ENCODE measurements around the gene TKFC.
A peak's percentile ranks its signal among the peaks of the same experiment; 100 is the strongest.

The TKFC gene

DNA sequence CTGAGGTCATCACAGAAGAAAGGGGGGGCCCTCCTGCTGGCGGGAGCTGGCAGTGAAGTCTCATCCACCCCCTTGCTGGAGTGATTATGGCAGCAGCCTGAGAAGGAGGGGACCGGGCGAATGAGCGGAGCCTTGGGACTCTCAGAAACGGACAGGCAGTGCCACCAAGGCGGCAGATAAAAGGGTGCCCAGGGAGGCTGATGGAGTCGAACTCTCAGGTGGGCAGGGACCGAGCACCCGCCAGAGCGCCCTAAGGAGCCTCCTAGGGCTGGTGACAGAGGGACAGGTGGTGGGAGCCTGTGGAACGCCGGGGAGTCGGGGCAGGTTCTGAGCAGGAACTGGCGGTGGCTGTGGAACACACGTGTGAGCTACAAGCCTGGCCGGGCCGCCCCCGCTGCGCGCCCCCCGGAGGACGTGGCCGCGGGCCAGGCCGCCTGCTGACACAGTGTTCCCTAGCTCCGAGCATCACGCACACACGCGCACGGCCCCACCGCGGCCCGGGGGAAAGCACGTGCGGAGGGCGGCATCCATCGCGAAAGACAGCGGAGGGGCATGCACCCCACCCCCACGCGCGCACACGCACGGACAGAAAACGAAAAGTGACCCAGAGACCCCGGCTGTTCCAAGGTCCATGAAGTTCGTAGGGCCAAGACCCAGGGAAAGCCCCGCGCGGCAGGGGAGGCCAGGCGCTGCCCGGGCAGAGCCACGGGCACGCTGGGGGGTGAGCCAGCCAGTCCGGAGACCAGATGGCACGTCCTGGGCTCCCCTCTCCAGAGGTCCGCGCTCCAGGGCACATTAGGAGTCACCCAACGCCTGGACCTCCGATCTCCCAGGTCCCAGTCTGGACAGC, 38.9 kb upstream of the TKFC start:
- TF ChIP-seq, protein P1, sequence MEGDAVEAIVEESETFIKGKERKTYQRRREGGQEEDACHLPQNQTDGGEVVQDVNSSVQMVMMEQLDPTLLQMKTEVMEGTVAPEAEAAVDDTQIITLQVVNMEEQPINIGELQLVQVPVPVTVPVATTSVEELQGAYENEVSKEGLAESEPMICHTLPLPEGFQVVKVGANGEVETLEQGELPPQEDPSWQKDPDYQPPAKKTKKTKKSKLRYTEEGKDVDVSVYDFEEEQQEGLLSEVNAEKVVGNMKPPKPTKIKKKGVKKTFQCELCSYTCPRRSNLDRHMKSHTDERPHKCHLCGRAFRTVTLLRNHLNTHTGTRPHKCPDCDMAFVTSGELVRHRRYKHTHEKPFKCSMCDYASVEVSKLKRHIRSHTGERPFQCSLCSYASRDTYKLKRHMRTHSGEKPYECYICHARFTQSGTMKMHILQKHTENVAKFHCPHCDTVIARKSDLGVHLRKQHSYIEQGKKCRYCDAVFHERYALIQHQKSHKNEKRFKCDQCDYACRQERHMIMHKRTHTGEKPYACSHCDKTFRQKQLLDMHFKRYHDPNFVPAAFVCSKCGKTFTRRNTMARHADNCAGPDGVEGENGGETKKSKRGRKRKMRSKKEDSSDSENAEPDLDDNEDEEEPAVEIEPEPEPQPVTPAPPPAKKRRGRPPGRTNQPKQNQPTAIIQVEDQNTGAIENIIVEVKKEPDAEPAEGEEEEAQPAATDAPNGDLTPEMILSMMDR (IDR thresholded peaks at IDR 0.05): no peak
- H3K27me3 Mint-ChIP-seq (ENCODE audit: low read depth, poor library complexity): no peaks in the 10 kb centered on the region
- H3K27ac Mint-ChIP-seq: peak overlapping the region; percentile 40
- H3K4me1 Mint-ChIP-seq: peaks cover 45% of the 10 kb centered on the region
- peaks cover 39% of the 10 kb centered on the region for H3K36me3 Mint-ChIP-seq (ENCODE audit: low read depth)
- DNase-seq: peak; percentile 66
- H3K4me3 Mint-ChIP-seq: peak overlapping the region; percentile 88
- no peaks in the 10 kb centered on the region for H3K9me3 Mint-ChIP-seq

- Mint-ChIP-seq H3K27me3 (ENCODE audit: low read depth, poor library complexity) (no peaks in the 10 kb centered on the region), H3K27ac (peak within 1 kb of the TSS; percentile 52), H3K9me3 (no peaks in the 10 kb centered on the region), H3K4me3 (peak within 1 kb of the TSS; percentile 88), H3K36me3 (ENCODE audit: low read depth) (peaks cover 39% of the 10 kb centered on the region), H3K4me1 (peaks cover 51% of the 10 kb centered on the region)
- TF ChIP-seq, protein P1 (IDR thresholded peaks at IDR 0.05): no peak
- DNase-seq: peak; percentile 86
Measured at GRCh38 chr11:61294717-61295595, 38.1 kb upstream of the TKFC start, which contains the start of gene VWCE. Gene VWCE (minus strand): TSS chr11:61295316. CDS start chr11:61295037, 279 bp downstream.

DNA sequence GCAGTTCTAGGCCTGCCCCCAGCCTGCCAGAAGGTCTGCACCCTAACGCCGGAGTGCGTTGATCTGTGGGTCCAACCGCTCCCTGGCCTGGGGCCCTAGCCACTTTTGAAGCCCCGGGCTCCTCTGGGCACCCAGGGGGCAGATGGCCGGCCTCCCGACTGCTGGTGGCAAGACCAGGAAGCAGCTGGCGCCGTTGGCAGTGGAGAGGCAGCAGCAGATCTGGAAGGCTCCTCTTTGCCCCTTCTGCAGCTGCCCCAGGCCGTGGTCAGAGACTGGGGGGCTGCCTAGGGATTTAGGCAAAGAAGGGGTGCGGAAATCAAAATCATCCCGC, 37.5 kb upstream of the TKFC start:
- H3K4me3 Mint-ChIP-seq: peak overlapping the region; percentile 80

DNA sequence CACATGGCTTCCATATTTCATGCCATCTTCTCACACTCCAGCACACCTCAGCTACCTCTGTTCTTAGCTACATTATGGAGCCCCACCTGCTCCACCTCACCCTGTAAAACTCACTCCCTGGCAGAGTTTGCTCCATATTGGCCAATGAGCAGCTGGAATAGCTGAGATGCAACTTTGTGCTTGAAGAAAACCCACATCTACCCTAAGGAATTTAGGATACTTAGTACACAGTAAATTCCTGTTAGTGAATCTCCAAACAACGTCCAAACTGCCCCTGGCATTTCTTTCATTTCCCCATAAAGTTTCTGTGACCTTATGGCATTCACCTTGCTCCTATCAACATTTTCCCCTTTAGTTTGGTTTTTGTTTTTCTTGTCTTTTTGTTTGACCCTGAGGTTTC, 35.7 kb upstream of the TKFC start:
- H3K27me3 Mint-ChIP-seq (ENCODE audit: low read depth, poor library complexity): no peaks in the 10 kb centered on the region
- peak overlapping the region; percentile 65 for H3K4me3 Mint-ChIP-seq
- no peaks in the 10 kb centered on the region for H3K9me3 Mint-ChIP-seq
- peak overlapping the region; percentile 66 for H3K27ac Mint-ChIP-seq
- TF ChIP-seq, protein P1 (IDR thresholded peaks at IDR 0.05): no peak
- H3K36me3 Mint-ChIP-seq (ENCODE audit: low read depth): peaks cover 54% of the 10 kb centered on the region
- DNase-seq: no peak
- peaks cover 48% of the 10 kb centered on the region for H3K4me1 Mint-ChIP-seq

More for the DNA sequence above, 37.5 kb upstream of the TKFC start:
- H3K36me3 Mint-ChIP-seq (ENCODE audit: low read depth): peaks cover 40% of the 10 kb centered on the region
- TF ChIP-seq, protein P1 (IDR thresholded peaks at IDR 0.05): no peak
- H3K27me3 Mint-ChIP-seq (ENCODE audit: low read depth, poor library complexity): no peaks in the 10 kb centered on the region
- no peaks in the 10 kb centered on the region for H3K9me3 Mint-ChIP-seq
- H3K4me1 Mint-ChIP-seq: peaks cover 51% of the 10 kb centered on the region
- no peak for DNase-seq
- H3K27ac Mint-ChIP-seq: no peak overlapping the region

DNA sequence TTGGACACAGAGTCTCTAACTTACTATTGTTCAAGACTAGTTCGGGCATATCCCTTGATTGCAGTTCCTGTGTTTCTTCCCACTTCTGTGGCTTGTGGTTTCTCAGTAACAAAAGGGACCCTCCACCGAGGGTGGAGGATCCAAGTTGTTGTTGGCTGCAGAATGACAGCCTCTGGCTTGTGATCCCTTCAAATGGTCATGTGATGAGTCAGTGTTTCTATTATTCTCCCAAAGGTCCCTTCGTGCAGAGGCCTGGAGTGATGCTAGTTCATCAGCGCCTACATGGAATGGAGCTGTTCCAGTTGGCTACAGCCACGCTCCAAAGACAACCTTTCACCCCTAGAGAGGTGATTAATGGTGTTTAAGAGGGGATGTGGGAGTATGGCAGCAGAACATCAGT, 35.3 kb upstream of the TKFC start:
- H3K27ac Mint-ChIP-seq: peak overlapping the region; percentile 66
- no peak for DNase-seq
- H3K4me1 Mint-ChIP-seq: peaks cover 44% of the 10 kb centered on the region
- TF ChIP-seq, protein P1 (IDR thresholded peaks at IDR 0.05): no peak
- peaks cover 55% of the 10 kb centered on the region for H3K36me3 Mint-ChIP-seq (ENCODE audit: low read depth)
- H3K4me3 Mint-ChIP-seq: peak overlapping the region; percentile 65
- no peaks in the 10 kb centered on the region for H3K27me3 Mint-ChIP-seq (ENCODE audit: low read depth, poor library complexity)
- no peaks in the 10 kb centered on the region for H3K9me3 Mint-ChIP-seq

Data from nephron progenitor cell (in vitro differentiated cells).